ENCODE results near the gene LOXL3.
A peak's percentile ranks its signal among the peaks of the same experiment; 100 is the strongest.

GRCh38 chr2:74482801-74483674 is 70.7 kb downstream of the LOXL3 start, which contains the start of the genes CCDC142 and TTC31:
- TF ChIP-seq, protein P1, sequence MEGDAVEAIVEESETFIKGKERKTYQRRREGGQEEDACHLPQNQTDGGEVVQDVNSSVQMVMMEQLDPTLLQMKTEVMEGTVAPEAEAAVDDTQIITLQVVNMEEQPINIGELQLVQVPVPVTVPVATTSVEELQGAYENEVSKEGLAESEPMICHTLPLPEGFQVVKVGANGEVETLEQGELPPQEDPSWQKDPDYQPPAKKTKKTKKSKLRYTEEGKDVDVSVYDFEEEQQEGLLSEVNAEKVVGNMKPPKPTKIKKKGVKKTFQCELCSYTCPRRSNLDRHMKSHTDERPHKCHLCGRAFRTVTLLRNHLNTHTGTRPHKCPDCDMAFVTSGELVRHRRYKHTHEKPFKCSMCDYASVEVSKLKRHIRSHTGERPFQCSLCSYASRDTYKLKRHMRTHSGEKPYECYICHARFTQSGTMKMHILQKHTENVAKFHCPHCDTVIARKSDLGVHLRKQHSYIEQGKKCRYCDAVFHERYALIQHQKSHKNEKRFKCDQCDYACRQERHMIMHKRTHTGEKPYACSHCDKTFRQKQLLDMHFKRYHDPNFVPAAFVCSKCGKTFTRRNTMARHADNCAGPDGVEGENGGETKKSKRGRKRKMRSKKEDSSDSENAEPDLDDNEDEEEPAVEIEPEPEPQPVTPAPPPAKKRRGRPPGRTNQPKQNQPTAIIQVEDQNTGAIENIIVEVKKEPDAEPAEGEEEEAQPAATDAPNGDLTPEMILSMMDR (IDR thresholded peaks at IDR 0.05), result peak; percentile 93
- no peak for TF ChIP-seq EZH2 (IDR thresholded peaks at IDR 0.05)
